ENCODE results near the gene MAEA.

MAEA gene

DNA sequence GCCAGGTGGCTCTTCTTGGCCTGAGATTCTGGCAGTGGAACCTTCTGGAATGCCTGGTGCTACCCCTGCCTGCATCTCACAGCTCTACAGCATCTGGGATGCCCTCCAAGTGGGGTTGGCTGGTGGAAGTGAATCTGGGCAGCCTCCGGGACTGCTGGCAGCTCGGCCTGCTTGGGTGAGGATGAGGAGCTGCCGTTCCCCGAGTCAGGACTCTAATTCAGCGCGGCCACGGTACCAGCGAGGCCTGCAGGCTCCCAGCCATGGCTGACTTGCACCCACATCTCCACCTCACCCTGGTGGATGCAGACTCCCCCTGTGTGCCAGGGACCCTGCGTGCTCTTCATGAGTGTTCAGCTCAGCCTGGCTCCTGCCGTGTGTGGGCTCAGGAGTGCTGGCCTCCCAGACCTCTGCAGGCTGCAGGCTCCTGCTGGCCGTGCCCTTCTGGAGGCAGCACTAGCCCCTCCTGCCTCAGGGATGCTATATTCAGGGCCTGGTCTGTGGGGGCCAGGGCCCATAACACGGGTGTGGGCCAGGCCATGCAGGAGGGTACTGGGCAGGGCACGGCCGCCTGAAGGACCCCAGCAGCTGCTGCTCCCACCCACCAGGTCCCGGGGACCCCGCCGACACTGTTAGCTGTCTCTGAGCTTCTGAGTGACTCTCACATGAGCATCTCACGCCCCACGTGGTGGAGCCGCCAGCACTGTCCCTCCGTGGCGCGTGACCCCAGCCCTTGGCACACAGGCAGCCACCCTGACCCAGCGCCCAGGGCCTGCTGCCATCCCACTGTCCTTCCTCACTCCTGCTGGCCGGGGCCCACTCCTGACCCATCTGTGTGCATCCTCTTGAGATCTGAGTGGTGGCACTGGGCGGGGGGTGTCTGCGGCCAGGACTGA lies 67.9 kb downstream of the MAEA start:
- no peak for TF ChIP-seq CTCF (IDR thresholded peaks at IDR 0.05)

DNA sequence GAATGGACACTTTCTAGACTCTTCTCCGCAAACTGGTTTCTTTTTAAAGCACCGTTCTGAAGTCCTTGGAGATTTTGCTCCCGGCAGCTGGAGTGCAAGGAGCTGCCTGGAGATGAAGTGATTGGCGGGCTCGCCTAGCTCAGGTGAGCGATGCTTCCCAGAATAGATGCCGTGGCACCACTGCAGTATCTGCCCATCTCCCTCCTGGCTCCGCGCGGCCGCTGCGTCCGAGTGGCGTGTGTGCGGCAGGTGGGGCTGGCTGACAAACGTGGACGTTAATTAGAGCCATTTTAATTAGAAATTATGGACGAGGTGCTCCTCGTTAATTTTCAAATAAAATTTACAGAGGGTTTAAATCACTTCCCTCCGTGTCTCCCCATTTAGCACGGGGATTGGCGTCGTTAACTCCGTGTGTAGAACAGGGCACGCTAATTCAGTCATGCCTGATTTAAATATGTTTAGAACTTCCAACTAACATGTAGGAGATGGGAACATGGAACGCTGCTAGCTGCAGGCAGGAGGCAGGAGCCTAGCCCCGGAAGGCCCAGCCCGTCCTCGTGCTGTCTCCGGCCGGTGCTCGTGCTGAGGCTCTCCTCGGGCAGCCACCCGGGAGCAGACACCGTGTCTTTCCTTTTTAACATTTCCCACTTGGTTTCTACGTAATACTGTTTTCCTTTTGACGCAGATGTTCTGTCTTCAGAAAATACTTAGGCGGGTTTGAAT lies 68.9 kb downstream of the MAEA start:
- no peak for TF ChIP-seq CTCF (IDR thresholded peaks at IDR 0.05)

DNA sequence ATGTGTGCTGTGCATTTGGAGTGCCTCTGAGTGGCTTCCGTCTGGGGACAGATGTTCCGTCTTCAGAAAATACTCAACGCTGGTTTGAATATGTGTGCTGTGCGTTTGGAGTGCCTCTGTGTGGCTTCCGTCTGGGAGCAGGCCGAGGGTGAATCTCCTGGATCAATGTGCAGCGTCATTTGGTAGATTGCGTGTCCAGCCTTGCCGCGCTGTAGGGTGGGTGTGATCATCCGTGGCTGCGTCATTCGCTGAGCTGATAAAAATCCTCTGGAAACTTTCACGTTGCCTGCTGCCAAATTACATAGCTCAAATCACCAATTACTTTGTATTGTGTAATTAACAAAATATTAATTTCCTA lies 69.4 kb downstream of the MAEA start:
- no peak for TF ChIP-seq CTCF (IDR thresholded peaks at IDR 0.05)

- TF ChIP-seq CTCF (IDR thresholded peaks at IDR 0.05), result no peak
These were observed 70.3 kb downstream of the MAEA start for GRCh38 chr4:1359976-1360375.

GRCh38 chr4:1360423-1361283 lies 71.0 kb downstream of the MAEA start:
- TF ChIP-seq CTCF (IDR thresholded peaks at IDR 0.05), result no peak

GRCh38 chr4:1361431-1361830 lies 71.7 kb downstream of the MAEA start:
- TF ChIP-seq CTCF (IDR thresholded peaks at IDR 0.05), result no peak

GRCh38 chr4:1362046-1362445 lies 72.4 kb downstream of the MAEA start:
- no peak for TF ChIP-seq CTCF (IDR thresholded peaks at IDR 0.05)
